Testis (tissue), 3 donors: Measurements from ENCODE around the gene NLRP1. TPM values are rescaled to one million over a fixed set of nuclear protein-coding genes. Genes with fewer than 3 reads are reported as not detected.

Experiments used
- DNase-seq: peaks from one replicate; pipeline ENCODE4 v3.0.0-alpha.2; 2019
- H3K27ac ChIP-seq, 2 donors: fragments of 200-600 bp; sonication (generic); one replicate each; pipeline ENCODE4 v1.5.1; 2019
- H3K27me3 ChIP-seq: fragments of 200-600 bp; sonication (generic); one replicate; pipeline ENCODE4 v1.5.1; 2019
- H3K36me3 ChIP-seq: fragments of 200-600 bp; sonication (generic); one replicate; pipeline ENCODE4 v1.5.1; 2017; ENCODE audit warnings: low read depth; ENCODE audit errors: missing control alignments
- H3K4me1 ChIP-seq: fragments of 200-600 bp; sonication (generic); one replicate; pipeline ENCODE4 v1.5.1; 2019
- H3K4me3 ChIP-seq, 2 donors: fragments of 200-600 bp; sonication (generic); one replicate each; pipeline ENCODE4 v1.5.1; 2017 to 2019
- H3K9me3 ChIP-seq: fragments of 200-600 bp; sonication (generic); one replicate; pipeline ENCODE4 v1.5.1; 2017
- CTCF ChIP-seq, 3 experiments: fragments of 450-650 bp in 2 of 3; fragments of 200-600 bp in 1 of 3; sonication (generic) in 1 of 3; IDR thresholded peaks; one replicate each; pipeline ENCODE4 v1.5.1; 2016 to 2019; ENCODE audit warnings: antibody characterized with exemption in 3 of 3, mild to moderate bottlenecking in 2 of 3, moderate library complexity in 1 of 3
- POLR2A ChIP-seq: fragments of 450-650 bp; IDR thresholded peaks from one replicate; pipeline ENCODE4 v1.6.1; 2017; ENCODE audit warnings: antibody characterized with exemption, mild to moderate bottlenecking, moderate library complexity
- WGBS, 2 donors: methylation state at CpG; one replicate each; pipeline ENCODE4 v1.1.5; 2018; 5-methylcytosine and 5-hydroxymethylcytosine counted together
- intact Hi-C: fragments of 100-400 bp; cut with DNase I; formaldehyde crosslinking; loops from one replicate; pipeline ENCODE4 v1.15.1; 2023; ENCODE audit warnings: low total_unique reads
- polyA plus RNA-seq: library from polyadenylated mRNA; stranded (reverse); fragments of 350-450 nt; fragmentation: Illumina TruSeq; extraction: RNeasy Lipid Tissue Mini Kit (QIAGEN cat#74804); gene quantifications from one replicate; pipeline ENCODE4 v1.2.3, GENCODE V29; 2014; ENCODE audit warnings: low read depth, low replicate concordance; ENCODE audit not compliant: insufficient read depth
- total RNA-seq, 2 donors: library from RNA; depleted of rRNA; stranded (reverse); fragments of >200 nt; gene quantifications; one replicate each; pipeline ENCODE4 v1.2.3, GENCODE V29; 2016

Gene NLRP1
- total and polyA plus RNA-seq, 3 donors from 2014 or later, result 35.4 to 68.5 (median 39.0) TPM

- Histone ChIP-seq H3K4me3 (no peak overlapping the region), H3K9me3 (no peaks in the 10 kb centered on the region), H3K27me3 (no peaks in the 10 kb centered on the region), H3K36me3 (no peaks in the 10 kb centered on the region), H3K4me1 (no peaks in the 10 kb centered on the region), H3K27ac (no peak overlapping the region)
- WGBS, 2 donors, result 42 to 61% methylated on average over 4 to 6 of the region's 6 CpGs
- no peak for DNase-seq
- no peak for TF ChIP-seq CTCF (IDR thresholded peaks at IDR 0.05)
- no peak for TF ChIP-seq POLR2A
- intact Hi-C loops, result no loop called here
These were observed 42.6 kb downstream of the NLRP1 start for GRCh38 chr17:5541610-5542202.

- intact Hi-C loops, result no loop called here
- WGBS, 2 donors, result 84 to 88% methylated on average over 7 of the region's 7 CpGs
- Histone ChIP-seq H3K36me3 (no peaks in the 10 kb centered on the region), H3K9me3 (no peaks in the 10 kb centered on the region), H3K27ac (no peak overlapping the region), H3K4me1 (no peaks in the 10 kb centered on the region), H3K27me3 (no peaks in the 10 kb centered on the region), H3K4me3 (no peak overlapping the region)
- TF ChIP-seq CTCF (IDR thresholded peaks at IDR 0.05) (no peak), POLR2A (no peak)
- DNase-seq, result no peak
These were observed 44.0 kb downstream of the NLRP1 start for GRCh38 chr17:5540321-5540720.

- Histone ChIP-seq H3K27ac (no peak overlapping the region), H3K27me3 (no peaks in the 10 kb centered on the region), H3K9me3 (no peaks in the 10 kb centered on the region), H3K4me3 (no peak overlapping the region), H3K4me1 (no peaks in the 10 kb centered on the region), H3K36me3 (no peaks in the 10 kb centered on the region)
- intact Hi-C loops, result no loop called here
- WGBS, 2 donors, result 94 to 98% methylated on average over 7 to 8 of the region's 8 CpGs
- TF ChIP-seq POLR2A (no peak), CTCF (IDR thresholded peaks at IDR 0.05) (no peak)
- no peak for DNase-seq
These were observed 45.0 kb downstream of the NLRP1 start for GRCh38 chr17:5539286-5539685.

GRCh38 chr17:5536866-5537650 lies 47.3 kb downstream of the NLRP1 start:
- no peaks in the 10 kb centered on the region for H3K4me1 ChIP-seq
- H3K27me3 ChIP-seq, result no peaks in the 10 kb centered on the region
- 65% methylated on average over 6 to 11 of the region's 11 CpGs for WGBS, 2 donors
- H3K36me3 ChIP-seq, result no peaks in the 10 kb centered on the region
- no peak for DNase-seq
- intact Hi-C loops, result no loop called here
- H3K27ac ChIP-seq, result no peak overlapping the region
- H3K9me3 ChIP-seq, result no peaks in the 10 kb centered on the region
- H3K4me3 ChIP-seq, result no peak overlapping the region
- no peak for TF ChIP-seq CTCF (IDR thresholded peaks at IDR 0.05)

- DNase-seq, result no peak
- intact Hi-C loops, result no loop called here
- no peaks in the 10 kb centered on the region for H3K36me3 ChIP-seq
- H3K4me3 ChIP-seq, result no peak overlapping the region
- no peaks in the 10 kb centered on the region for H3K27me3 ChIP-seq
- H3K9me3 ChIP-seq, result no peaks in the 10 kb centered on the region
- no peak for TF ChIP-seq CTCF (IDR thresholded peaks at IDR 0.05)
- no peak for TF ChIP-seq POLR2A
- WGBS, 2 donors, result 95 to 100% methylated on average over 2 of the region's 2 CpGs
- H3K4me1 ChIP-seq, result no peaks in the 10 kb centered on the region
- H3K27ac ChIP-seq, result no peak overlapping the region
These were observed 48.9 kb downstream of the NLRP1 start for GRCh38 chr17:5535436-5535835.
